Glutamatergic neuron (in vitro differentiated cells): Measurements from ENCODE around the gene SFMBT2. TPM values are rescaled to one million over a fixed set of nuclear protein-coding genes. Genes with fewer than 3 reads are reported as not detected.

ENCODE experiments used
- DNase-seq: peaks from one replicate; pipeline ENCODE4 v3.0.0; 2022
- H3K27ac Mint-ChIP-seq: one replicate; pipeline ENCODE4 v1.8.0; 2020; ENCODE audit warnings: mild to moderate bottlenecking, mixed read lengths, inconsistent platforms; ENCODE audit not compliant: unreplicated experiment
- H3K27me3 Mint-ChIP-seq: one replicate; pipeline ENCODE4 v1.8.0; 2020; ENCODE audit warnings: mild to moderate bottlenecking, moderate library complexity, mixed read lengths, inconsistent platforms; ENCODE audit not compliant: unreplicated experiment
- H3K36me3 Mint-ChIP-seq: one replicate; pipeline ENCODE4 v1.8.0; 2020; ENCODE audit warnings: mild to moderate bottlenecking, mixed read lengths, inconsistent platforms; ENCODE audit not compliant: unreplicated experiment
- H3K4me1 Mint-ChIP-seq: one replicate; pipeline ENCODE4 v1.8.0; 2020; ENCODE audit warnings: mild to moderate bottlenecking, low read depth, mixed read lengths, inconsistent platforms; ENCODE audit not compliant: unreplicated experiment
- H3K4me3 Mint-ChIP-seq: one replicate; pipeline ENCODE4 v1.8.0; 2020; ENCODE audit warnings: mild to moderate bottlenecking, mixed read lengths, inconsistent platforms; ENCODE audit not compliant: unreplicated experiment
- H3K9me3 Mint-ChIP-seq: one replicate; pipeline ENCODE4 v1.8.0; 2020; ENCODE audit warnings: mild to moderate bottlenecking, moderate library complexity, mixed read lengths, inconsistent platforms; ENCODE audit not compliant: unreplicated experiment
- total RNA-seq: library from RNA; stranded (reverse); fragmentation: NEBNext Ultra II Directional; extraction: Animal tissue kit (Norgen Biotek cat#: 25700); gene quantifications from one replicate; pipeline ENCODE4 v1.2.1, GENCODE V29; 2021; ENCODE audit not compliant: unreplicated experiment
- TF ChIP-seq, protein P1 (sequence below): fragments of 200-600 bp; sonication (generic); IDR thresholded peaks from one replicate; pipeline ENCODE4 v1.5.0; 2021; ENCODE audit not compliant: partially characterized antibody, unreplicated experiment

SFMBT2 gene
- total RNA-seq, 1 donor from 2014 or later: 9.1 TPM

DNA sequence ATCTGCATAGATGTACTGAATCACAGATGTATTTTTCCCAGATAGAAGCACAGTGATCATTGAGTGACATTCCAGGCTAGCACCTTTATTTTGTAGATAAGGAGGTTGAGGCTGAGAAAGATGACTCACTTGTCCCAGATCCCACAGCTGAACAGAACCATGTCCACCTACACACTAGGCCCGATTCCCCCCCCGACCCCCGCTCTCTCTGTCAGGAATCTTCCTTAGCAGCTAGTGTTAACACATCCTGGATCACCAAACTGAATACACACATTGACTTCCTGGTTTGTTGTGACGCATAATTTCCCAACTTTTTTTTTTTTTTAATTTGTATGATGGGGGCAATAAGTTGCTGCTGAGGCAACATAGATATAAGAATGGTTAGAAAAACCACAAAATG is 5.2 kb downstream of the SFMBT2 start:
- TF ChIP-seq, protein P1, sequence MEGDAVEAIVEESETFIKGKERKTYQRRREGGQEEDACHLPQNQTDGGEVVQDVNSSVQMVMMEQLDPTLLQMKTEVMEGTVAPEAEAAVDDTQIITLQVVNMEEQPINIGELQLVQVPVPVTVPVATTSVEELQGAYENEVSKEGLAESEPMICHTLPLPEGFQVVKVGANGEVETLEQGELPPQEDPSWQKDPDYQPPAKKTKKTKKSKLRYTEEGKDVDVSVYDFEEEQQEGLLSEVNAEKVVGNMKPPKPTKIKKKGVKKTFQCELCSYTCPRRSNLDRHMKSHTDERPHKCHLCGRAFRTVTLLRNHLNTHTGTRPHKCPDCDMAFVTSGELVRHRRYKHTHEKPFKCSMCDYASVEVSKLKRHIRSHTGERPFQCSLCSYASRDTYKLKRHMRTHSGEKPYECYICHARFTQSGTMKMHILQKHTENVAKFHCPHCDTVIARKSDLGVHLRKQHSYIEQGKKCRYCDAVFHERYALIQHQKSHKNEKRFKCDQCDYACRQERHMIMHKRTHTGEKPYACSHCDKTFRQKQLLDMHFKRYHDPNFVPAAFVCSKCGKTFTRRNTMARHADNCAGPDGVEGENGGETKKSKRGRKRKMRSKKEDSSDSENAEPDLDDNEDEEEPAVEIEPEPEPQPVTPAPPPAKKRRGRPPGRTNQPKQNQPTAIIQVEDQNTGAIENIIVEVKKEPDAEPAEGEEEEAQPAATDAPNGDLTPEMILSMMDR: no peak
- Mint-ChIP-seq H3K9me3 (peaks cover 16% of the 10 kb centered on the region), H3K4me3 (no peak overlapping the region), H3K27me3 (peaks cover 19% of the 10 kb centered on the region), H3K4me1 (peaks cover 9% of the 10 kb centered on the region), H3K36me3 (peaks cover 4% of the 10 kb centered on the region), H3K27ac (no peak overlapping the region)
- no peak for DNase-seq

GRCh38 chr10:7403620-7404019 is 7.2 kb downstream of the SFMBT2 start:
- TF ChIP-seq, protein P1: no peak
- H3K27me3 Mint-ChIP-seq: peaks cover 5% of the 10 kb centered on the region
- H3K9me3 Mint-ChIP-seq: peaks cover 6% of the 10 kb centered on the region
- H3K4me3 Mint-ChIP-seq: no peak overlapping the region
- H3K36me3 Mint-ChIP-seq: peaks cover 4% of the 10 kb centered on the region
- DNase-seq: no peak
- no peak overlapping the region for H3K27ac Mint-ChIP-seq
- no peaks in the 10 kb centered on the region for H3K4me1 Mint-ChIP-seq

- H3K36me3 Mint-ChIP-seq: peaks cover 4% of the 10 kb centered on the region
- no peak for DNase-seq
- H3K27ac Mint-ChIP-seq: no peak overlapping the region
- no peaks in the 10 kb centered on the region for H3K4me1 Mint-ChIP-seq
- peaks cover 5% of the 10 kb centered on the region for H3K27me3 Mint-ChIP-seq
- H3K4me3 Mint-ChIP-seq: no peak overlapping the region
- TF ChIP-seq, protein P1: no peak
- peaks cover 5% of the 10 kb centered on the region for H3K9me3 Mint-ChIP-seq
Observed at GRCh38 chr10:7401782-7402181, 9.1 kb downstream of the SFMBT2 start.

DNA sequence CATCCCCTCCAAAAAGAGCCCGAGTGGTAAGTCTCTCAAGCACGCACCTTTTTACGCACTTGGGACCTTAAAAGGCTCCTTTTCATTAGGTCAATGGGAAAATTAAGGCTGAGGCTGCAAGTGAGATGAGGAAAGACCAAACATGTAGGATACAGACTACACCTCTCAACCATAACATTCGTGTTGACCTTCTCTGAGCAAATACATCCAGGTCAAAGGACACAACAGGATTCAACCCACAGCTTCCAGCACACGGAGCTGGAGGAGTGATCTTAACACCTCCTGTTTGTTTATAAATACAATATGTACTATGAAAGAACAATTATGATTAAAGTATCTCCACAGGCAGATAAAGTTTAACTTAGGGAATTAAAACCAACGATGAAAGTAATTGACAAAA is 9.7 kb downstream of the SFMBT2 start:
- Mint-ChIP-seq H3K9me3 (no peaks in the 10 kb centered on the region), H3K27me3 (peaks cover 3% of the 10 kb centered on the region)

DNA sequence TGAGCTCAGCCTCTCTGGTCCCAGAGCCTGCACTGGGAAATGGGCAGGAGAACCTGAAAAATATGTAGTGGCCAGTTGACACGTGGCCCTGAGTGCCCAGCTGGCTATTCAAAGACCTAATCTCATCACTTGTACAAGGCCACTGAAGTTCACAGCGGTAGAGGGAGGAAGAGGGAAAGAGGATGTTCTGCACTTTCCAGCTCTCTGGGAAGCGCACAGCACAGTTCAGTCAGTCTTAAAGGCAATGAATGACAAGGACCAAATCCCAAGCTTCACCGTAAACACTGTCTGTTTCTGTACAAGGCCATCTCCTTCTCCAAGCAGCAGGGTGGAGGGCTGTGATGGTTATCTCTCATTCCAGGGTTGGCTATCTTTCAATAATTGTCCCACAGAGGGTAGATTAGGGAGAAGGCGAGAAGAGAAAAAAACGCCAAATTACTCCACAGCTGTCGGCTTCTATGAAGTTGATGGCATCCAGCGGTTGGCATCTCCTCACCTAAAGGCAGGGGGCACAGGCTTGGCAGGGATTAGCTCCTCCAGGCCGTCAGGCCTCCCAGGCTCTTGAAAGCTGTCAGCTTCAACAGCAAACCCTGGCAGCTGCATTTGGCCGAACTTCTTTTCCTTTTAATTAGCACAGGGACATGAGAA is 10.6 kb downstream of the SFMBT2 start:
- H3K9me3 Mint-ChIP-seq: no peaks in the 10 kb centered on the region
- H3K27me3 Mint-ChIP-seq: peaks cover 3% of the 10 kb centered on the region
- TF ChIP-seq, protein P1: no peak
- DNase-seq: no peak
- no peak overlapping the region for H3K4me3 Mint-ChIP-seq
- no peaks in the 10 kb centered on the region for H3K4me1 Mint-ChIP-seq
- no peak overlapping the region for H3K27ac Mint-ChIP-seq
- peaks cover 4% of the 10 kb centered on the region for H3K36me3 Mint-ChIP-seq

More for the DNA sequence above, 9.7 kb downstream of the SFMBT2 start:
- Mint-ChIP-seq H3K4me3 (no peak overlapping the region), H3K36me3 (peaks cover 4% of the 10 kb centered on the region), H3K27ac (no peak overlapping the region), H3K4me1 (no peaks in the 10 kb centered on the region)
- TF ChIP-seq, protein P1: no peak
- DNase-seq: no peak
